GM12801 (cell line): Measurements from ENCODE around the gene P2RY2.

Experiments used
- CTCF ChIP-seq: IDR thresholded peaks from one replicate; pipeline ENCODE4 v1.5.1; 2011; ENCODE audit warnings: control low read depth; ENCODE audit not compliant: insufficient read length; ENCODE audit errors: extremely low read depth

P2RY2 gene

DNA sequence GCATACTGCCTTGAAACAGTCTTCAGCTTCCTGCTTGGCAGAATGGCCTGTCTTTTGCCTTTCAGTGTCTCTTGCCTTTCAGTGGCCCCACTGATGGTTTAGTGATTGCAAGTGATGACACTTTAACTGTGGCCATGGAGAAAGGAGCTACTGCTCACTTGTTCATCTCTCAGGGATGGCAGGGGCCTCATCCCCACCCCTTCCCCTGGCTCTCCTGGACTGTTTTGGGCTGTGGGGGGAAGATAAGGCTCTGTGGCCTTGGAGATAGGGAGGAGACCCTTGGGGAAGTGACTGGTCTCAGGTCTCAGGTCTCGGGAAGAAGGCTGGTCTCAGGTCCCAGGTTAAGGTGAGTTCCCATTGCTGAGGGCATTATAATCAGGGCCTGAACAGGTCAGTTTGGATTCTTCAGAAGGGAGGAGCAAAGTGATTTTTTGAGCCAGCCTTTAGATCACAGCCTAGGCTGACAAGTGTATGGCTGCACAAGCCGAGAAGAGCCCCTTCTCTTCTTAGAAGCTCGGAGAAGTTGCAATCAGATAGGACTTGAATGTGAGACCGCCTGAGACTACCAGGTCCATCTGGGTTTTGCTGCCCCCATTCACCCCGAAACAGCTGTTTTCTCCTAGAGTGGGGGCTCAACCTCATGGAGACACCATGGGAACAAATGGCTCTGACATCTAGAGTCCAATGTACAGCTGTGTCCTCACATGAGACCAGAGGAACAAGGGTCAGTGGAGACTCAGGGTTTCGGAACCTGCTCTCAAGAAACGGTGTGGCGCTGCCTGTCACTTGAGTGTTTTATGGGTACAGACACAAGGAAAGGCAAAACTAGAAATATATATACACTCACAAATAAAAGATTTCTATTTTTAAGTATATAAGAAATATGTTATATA is 15.9 kb upstream of the P2RY2 start:
- no peak for TF ChIP-seq CTCF

DNA sequence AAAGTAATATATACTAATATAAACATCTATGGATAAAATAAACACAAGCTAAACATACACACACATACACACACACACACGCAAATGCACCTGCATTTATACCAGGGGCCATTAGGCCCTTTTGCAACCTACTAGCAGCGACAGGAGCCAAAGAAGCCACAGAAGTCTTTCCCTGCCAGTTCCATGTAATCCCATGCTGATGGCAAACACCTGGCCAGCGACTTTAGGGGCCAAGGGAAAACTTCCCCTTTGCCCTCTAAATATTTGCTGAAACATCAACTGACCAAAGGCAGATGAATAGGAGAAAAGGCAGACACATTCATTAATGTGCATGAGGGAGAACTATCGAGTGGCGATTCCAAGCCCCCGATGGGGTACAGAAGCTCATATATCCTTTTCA is 14.8 kb upstream of the P2RY2 start:
- TF ChIP-seq CTCF, result no peak

DNA sequence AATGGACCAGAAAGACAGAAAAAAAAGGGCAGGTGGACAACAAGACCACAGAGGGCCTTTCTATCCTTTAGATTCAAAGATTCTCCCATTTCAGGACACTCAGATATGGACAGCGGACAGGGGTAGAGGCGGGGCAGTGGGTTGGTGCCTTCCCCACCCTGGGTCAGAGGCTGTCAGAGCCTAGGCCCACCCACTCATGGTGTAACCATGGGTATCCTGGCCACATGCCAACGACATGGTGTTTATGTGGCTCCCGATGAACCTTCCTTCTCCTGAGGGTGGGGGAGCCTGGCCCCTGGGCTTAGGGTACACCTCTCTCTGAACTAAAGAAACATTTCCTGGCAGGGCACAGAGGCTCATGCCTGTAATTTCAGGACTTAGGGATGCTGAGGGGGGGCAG is 14.3 kb upstream of the P2RY2 start:
- TF ChIP-seq CTCF, result no peak

DNA sequence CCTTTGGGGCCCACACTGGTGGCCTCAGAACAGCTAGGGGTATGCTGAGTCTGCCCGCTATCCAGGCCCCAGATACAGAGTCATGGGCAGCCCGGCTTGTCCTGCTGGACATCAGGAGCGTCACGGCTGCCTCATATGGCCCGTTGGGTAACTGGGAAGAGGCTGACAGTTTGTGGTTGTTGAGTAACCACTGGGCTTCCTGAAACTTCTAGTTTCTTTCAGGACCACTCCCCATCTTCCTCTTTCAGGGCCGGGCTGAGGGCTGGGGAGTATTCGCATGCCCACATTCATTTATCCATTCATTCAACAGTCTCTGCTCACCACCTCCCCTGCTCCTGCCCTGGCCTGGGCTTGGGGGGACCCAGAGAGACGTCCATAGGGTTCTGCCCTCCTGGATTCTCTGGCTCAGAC is 13.4 kb upstream of the P2RY2 start:
- TF ChIP-seq CTCF, result no peak

- TF ChIP-seq CTCF, result no peak
These were observed 12.3 kb upstream of the P2RY2 start for GRCh38 chr11:73205661-73206343.

DNA sequence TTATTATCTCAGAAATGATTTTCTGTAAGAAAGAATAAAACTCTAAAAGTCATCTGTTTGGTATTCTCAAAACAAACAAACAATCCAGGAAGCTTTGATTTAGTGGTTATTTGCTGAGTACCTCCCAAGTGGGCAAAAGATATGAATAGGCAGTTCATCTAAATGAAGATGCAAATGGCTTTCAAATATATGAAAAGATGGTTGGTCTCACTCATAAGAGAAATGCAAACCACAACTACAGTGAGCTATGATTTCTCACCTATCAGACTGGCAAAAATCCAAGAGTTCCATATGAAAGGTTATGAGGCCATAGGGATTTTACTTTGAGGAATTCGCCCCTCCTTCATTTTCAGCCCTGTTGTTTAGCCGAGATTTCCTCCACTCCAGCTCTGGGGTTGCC is 11.3 kb upstream of the P2RY2 start:
- no peak for TF ChIP-seq CTCF

DNA sequence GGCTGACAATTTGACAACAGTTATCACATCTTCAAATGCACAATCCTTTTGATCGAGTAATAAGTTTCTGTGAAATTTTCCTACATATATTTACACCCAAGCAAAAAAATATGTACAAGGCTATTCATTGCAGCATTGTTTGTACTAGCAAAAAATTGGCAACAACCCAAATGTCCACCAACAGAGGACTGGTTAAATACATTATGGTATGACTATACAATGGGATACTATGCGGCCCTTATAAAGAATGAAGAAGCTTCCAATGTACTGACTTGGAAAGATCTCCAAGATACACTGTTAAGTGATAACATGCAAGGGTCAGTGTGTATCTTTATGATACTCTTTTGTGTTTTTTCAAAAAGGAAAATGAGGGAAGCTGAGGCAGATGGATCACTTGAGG is 8.2 kb upstream of the P2RY2 start:
- no peak for TF ChIP-seq CTCF
